Measurements from ENCODE around the gene TP53BP1. TPM values are rescaled to one million over a fixed set of nuclear protein-coding genes. Genes with fewer than 3 reads are reported as not detected.
A peak's percentile ranks its signal among the peaks of the same experiment; 100 is the strongest.

The TP53BP1 gene
- total and polyA plus RNA-seq, 2 experiments from 2014 or later = 16.6 to 46.8 TPM

- no peaks in the 10 kb centered on the region for H3K9me2 ChIP-seq (replicated peaks; ENCODE audit: insufficient read depth)
- H3K79me2 ChIP-seq = peaks cover 68% of the 10 kb centered on the region
- H3K4me1 ChIP-seq (ENCODE audit: insufficient read depth) = peaks cover 17% of the 10 kb centered on the region
- 2% methylated on average over 57 of the region's 66 CpGs for WGBS (ENCODE audit: low lambda C conversion rate, missing lambda C conversion rate)
- H3K4me2 ChIP-seq = peak within 1 kb of the TSS; percentile 87
- H3K4me3 ChIP-seq = peak within 1 kb of the TSS; percentile 98
- no peaks in the 10 kb centered on the region for H3K27me3 ChIP-seq
- H4K20me1 ChIP-seq (ENCODE audit: insufficient read depth, poor library complexity, severe bottlenecking) = no peaks in the 10 kb centered on the region
- H3K9me3 ChIP-seq (ENCODE audit: low read depth) = no peaks in the 10 kb centered on the region
- peak within 1 kb of the TSS; percentile 66 for H3K27ac ChIP-seq
- DNase-seq (ENCODE audit: low spot score) = peak; percentile 92
- peak within 1 kb of the TSS; percentile 99 for H2AFZ ChIP-seq
- TF ChIP-seq EZH2phosphoT487 (IDR thresholded peaks at IDR 0.05; ENCODE audit: low read depth, severe bottlenecking, unreplicated experiment) (no peak), EZH2 (IDR thresholded peaks at IDR 0.05; ENCODE audit: borderline replicate concordance) (no peak)
- TF ChIP-seq, protein P1, sequence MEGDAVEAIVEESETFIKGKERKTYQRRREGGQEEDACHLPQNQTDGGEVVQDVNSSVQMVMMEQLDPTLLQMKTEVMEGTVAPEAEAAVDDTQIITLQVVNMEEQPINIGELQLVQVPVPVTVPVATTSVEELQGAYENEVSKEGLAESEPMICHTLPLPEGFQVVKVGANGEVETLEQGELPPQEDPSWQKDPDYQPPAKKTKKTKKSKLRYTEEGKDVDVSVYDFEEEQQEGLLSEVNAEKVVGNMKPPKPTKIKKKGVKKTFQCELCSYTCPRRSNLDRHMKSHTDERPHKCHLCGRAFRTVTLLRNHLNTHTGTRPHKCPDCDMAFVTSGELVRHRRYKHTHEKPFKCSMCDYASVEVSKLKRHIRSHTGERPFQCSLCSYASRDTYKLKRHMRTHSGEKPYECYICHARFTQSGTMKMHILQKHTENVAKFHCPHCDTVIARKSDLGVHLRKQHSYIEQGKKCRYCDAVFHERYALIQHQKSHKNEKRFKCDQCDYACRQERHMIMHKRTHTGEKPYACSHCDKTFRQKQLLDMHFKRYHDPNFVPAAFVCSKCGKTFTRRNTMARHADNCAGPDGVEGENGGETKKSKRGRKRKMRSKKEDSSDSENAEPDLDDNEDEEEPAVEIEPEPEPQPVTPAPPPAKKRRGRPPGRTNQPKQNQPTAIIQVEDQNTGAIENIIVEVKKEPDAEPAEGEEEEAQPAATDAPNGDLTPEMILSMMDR (IDR thresholded peaks at IDR 0.05; ENCODE audit: poor library complexity) = peak; percentile 45
- H3K36me3 ChIP-seq (replicated peaks; ENCODE audit: insufficient read depth, low read depth) = no peaks in the 10 kb centered on the region
Observed at GRCh38 chr15:43370975-43371974, 121.7 kb downstream of the TP53BP1 start, which contains the start of the genes TUBGCP4 and ZSCAN29. TSS of gene TUBGCP4 (plus strand) at chr15:43371101. CDS start at chr15:43371355, 254 bp downstream. TSS of gene ZSCAN29 (minus strand) at chr15:43371043. CDS start at chr15:43369913, 1,130 bp downstream.

GRCh38 chr15:43370310-43370974 lies 122.5 kb downstream of the TP53BP1 start:
- peak overlapping the region; percentile 99 for H2AFZ ChIP-seq
- peak; percentile 54 for DNase-seq (ENCODE audit: low spot score)
- H3K9me2 ChIP-seq (replicated peaks; ENCODE audit: insufficient read depth) = no peaks in the 10 kb centered on the region
- H3K79me2 ChIP-seq = peaks cover 68% of the 10 kb centered on the region
- peak overlapping the region; percentile 87 for H3K4me2 ChIP-seq
- no peaks in the 10 kb centered on the region for H3K9me3 ChIP-seq (ENCODE audit: low read depth)
- H4K20me1 ChIP-seq (ENCODE audit: insufficient read depth, poor library complexity, severe bottlenecking) = no peaks in the 10 kb centered on the region
- H3K27ac ChIP-seq = peak overlapping the region; percentile 66
- peak overlapping the region; percentile 98 for H3K4me3 ChIP-seq
- 2% methylated on average over 35 of the region's 45 CpGs for WGBS (ENCODE audit: low lambda C conversion rate, missing lambda C conversion rate)
- H3K36me3 ChIP-seq (replicated peaks; ENCODE audit: insufficient read depth, low read depth) = peaks cover 3% of the 10 kb centered on the region
- H3K4me1 ChIP-seq (ENCODE audit: insufficient read depth) = peaks cover 17% of the 10 kb centered on the region
- H3K27me3 ChIP-seq = no peaks in the 10 kb centered on the region
- TF ChIP-seq, protein P1 (IDR thresholded peaks at IDR 0.05; ENCODE audit: poor library complexity) = no peak
- TF ChIP-seq EZH2 (IDR thresholded peaks at IDR 0.05; ENCODE audit: borderline replicate concordance) (no peak), EZH2phosphoT487 (IDR thresholded peaks at IDR 0.05; ENCODE audit: low read depth, severe bottlenecking, unreplicated experiment) (no peak)

- peaks cover 28% of the 10 kb centered on the region for H3K9me3 ChIP-seq (ENCODE audit: low read depth)
- no peak for TF ChIP-seq EZH2phosphoT487 (IDR thresholded peaks at IDR 0.05; ENCODE audit: low read depth, severe bottlenecking, unreplicated experiment)
- TF ChIP-seq EZH2 (IDR thresholded peaks at IDR 0.05; ENCODE audit: borderline replicate concordance) = no peak
- TF ChIP-seq, protein P1 (IDR thresholded peaks at IDR 0.05; ENCODE audit: poor library complexity) = no peak
- no peaks in the 10 kb centered on the region for H3K9me2 ChIP-seq (replicated peaks; ENCODE audit: insufficient read depth)
- no peak for DNase-seq (ENCODE audit: low spot score)
- H3K36me3 ChIP-seq (replicated peaks; ENCODE audit: insufficient read depth, low read depth) = peaks cover 37% of the 10 kb centered on the region
- no peak overlapping the region for H3K4me2 ChIP-seq
- 97% methylated on average over 7 of the region's 7 CpGs for WGBS (ENCODE audit: low lambda C conversion rate, missing lambda C conversion rate)
- no peak overlapping the region for H3K4me3 ChIP-seq
- H2AFZ ChIP-seq = no peak overlapping the region
- no peaks in the 10 kb centered on the region for H4K20me1 ChIP-seq (ENCODE audit: insufficient read depth, poor library complexity, severe bottlenecking)
- no peaks in the 10 kb centered on the region for H3K4me1 ChIP-seq (ENCODE audit: insufficient read depth)
- H3K27me3 ChIP-seq = no peaks in the 10 kb centered on the region
- H3K79me2 ChIP-seq = peaks cover 12% of the 10 kb centered on the region
- no peak overlapping the region for H3K27ac ChIP-seq
Observed at GRCh38 chr15:43361313-43361903, 131.5 kb downstream of the TP53BP1 start.
